HepG2 (cell line): ENCODE results near the gene PCBD2.
"Not testable (repeated sequence)": the region's sequence is repeated elsewhere in the genome, so short reads cannot be mapped to it uniquely, and the experiment has no call there.

Source experiments
- CTCF ChIP-seq: sonication (generic); formaldehyde crosslinking; IDR thresholded peaks from 2 replicates; pipeline ENCODE4 v1.5.0; 2020; ENCODE audit warnings: mild to moderate bottlenecking, missing genetic modification reagents, moderate library complexity
- EZH2 ChIP-seq: conservative IDR thresholded peaks from 2 replicates; pipeline ENCODE4 v1.6.1; 2012; ENCODE audit warnings: mild to moderate bottlenecking, low read depth, low read length, moderate library complexity
- PAXIP1 ChIP-seq: sonication (generic); formaldehyde crosslinking; conservative IDR thresholded peaks from 2 replicates; pipeline ENCODE4 v1.4.0; 2020; ENCODE audit warnings: mild to moderate bottlenecking, missing genetic modification reagents, moderate library complexity
- POLR2AphosphoS5 ChIP-seq: IDR thresholded peaks from 2 replicates; pipeline ENCODE4 v1.6.1; 2012; ENCODE audit warnings: low read depth, low read length
- RORA ChIP-seq: sonication (generic); formaldehyde crosslinking; IDR thresholded peaks from 2 replicates; pipeline ENCODE4 v1.5.0; 2020; ENCODE audit warnings: mild to moderate bottlenecking, missing genetic modification reagents, moderate library complexity
- SIN3A ChIP-seq: IDR thresholded peaks from 2 replicates; pipeline ENCODE4 v1.6.1; 2011; ENCODE audit warnings: low read depth, mild to moderate bottlenecking, control low read depth, low read length, borderline replicate concordance
- YY1 ChIP-seq: IDR thresholded peaks from 2 replicates; pipeline ENCODE4 v1.6.1; 2011; ENCODE audit warnings: low read length, low read depth, moderate library complexity, mild to moderate bottlenecking; ENCODE audit not compliant: insufficient read depth, insufficient replicate concordance
- ZFX ChIP-seq: sonication (generic); formaldehyde crosslinking; IDR thresholded peaks from 2 replicates; pipeline ENCODE4 v1.4.0; 2020; ENCODE audit warnings: mild to moderate bottlenecking, low read depth, missing genetic modification reagents, moderate library complexity

GRCh38 chr5:134910752-134911151 lies 5.8 kb downstream of the PCBD2 start:
- not testable (repeated sequence) for TF ChIP-seq RORA; EZH2; POLR2AphosphoS5; SIN3A; PAXIP1 (CRISPR knock-in tag); ZFX; CTCF (CRISPR knock-in tag); YY1
